ENCODE measurements around the gene NRIP3. TPM values are rescaled to one million over a fixed set of nuclear protein-coding genes. Genes with fewer than 3 reads are reported as not detected.

Gene NRIP3
- total and polyA plus RNA-seq, 2 of the 13 experiments (the other 11 are each of a cell fraction or from before 2014, with no cell fraction given) = 0.04 to 0.07 TPM

DNA sequence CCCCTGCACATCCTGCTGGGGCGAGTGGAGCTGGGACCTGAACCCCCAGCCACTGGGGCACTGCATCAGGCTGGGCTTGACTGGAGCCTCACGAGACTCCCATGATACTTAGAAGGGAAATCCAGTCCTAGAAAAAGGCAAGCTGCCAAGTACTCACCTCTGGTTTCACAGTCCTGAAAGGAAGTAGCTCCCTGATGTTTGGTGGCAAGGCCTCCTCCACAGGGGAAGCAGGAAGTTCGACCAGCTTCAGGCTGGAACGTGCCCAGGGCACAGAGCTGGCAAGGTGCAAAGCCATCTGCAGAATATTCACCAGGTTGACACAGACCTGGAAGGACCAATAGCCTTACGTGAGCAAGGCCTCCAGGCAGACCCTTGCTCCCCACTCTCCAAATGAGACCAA, 26.8 kb upstream of the NRIP3 start:
- no peaks in the 10 kb centered on the region for H3K9me3 ChIP-seq (ENCODE audit: low read length)
- intact Hi-C loops (cut with micrococcal nuclease; ENCODE audit: unreplicated experiment) = no loop called here
- H3K9ac ChIP-seq (ENCODE audit: insufficient read depth, low read depth, low read length) = no peak overlapping the region
- H3K4me3 ChIP-seq (replicated peaks in 1 of 3; ENCODE audit: insufficient read depth in 1 of 3, low read depth in 2 of 3, low read length in 3 of 3) = no peak overlapping the region
- no peak for FAIRE-seq
- H3K36me3 ChIP-seq (replicated peaks in 1 of 2; ENCODE audit: control insufficient read depth in 1 of 2, insufficient read depth in 2 of 2, low read length in 2 of 2) = no peaks in the 10 kb centered on the region
- peaks cover 0 to 6% of the 10 kb centered on the region in 2 experiments; a peak in 3 of 5 replicates for H3K27me3 ChIP-seq (ENCODE audit: control insufficient read depth in 1 of 2, insufficient read depth in 2 of 2, low read length in 2 of 2)
- DNase-seq (ENCODE audit: low spot score) = no peak
- WGBS (ENCODE audit: low lambda C conversion rate) = 0% methylated on average over 2 of the region's 5 CpGs
- TF ChIP-seq, protein P1, sequence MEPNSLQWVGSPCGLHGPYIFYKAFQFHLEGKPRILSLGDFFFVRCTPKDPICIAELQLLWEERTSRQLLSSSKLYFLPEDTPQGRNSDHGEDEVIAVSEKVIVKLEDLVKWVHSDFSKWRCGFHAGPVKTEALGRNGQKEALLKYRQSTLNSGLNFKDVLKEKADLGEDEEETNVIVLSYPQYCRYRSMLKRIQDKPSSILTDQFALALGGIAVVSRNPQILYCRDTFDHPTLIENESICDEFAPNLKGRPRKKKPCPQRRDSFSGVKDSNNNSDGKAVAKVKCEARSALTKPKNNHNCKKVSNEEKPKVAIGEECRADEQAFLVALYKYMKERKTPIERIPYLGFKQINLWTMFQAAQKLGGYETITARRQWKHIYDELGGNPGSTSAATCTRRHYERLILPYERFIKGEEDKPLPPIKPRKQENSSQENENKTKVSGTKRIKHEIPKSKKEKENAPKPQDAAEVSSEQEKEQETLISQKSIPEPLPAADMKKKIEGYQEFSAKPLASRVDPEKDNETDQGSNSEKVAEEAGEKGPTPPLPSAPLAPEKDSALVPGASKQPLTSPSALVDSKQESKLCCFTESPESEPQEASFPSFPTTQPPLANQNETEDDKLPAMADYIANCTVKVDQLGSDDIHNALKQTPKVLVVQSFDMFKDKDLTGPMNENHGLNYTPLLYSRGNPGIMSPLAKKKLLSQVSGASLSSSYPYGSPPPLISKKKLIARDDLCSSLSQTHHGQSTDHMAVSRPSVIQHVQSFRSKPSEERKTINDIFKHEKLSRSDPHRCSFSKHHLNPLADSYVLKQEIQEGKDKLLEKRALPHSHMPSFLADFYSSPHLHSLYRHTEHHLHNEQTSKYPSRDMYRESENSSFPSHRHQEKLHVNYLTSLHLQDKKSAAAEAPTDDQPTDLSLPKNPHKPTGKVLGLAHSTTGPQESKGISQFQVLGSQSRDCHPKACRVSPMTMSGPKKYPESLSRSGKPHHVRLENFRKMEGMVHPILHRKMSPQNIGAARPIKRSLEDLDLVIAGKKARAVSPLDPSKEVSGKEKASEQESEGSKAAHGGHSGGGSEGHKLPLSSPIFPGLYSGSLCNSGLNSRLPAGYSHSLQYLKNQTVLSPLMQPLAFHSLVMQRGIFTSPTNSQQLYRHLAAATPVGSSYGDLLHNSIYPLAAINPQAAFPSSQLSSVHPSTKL (CRISPR knock-in tag; IDR thresholded peaks at IDR 0.05) = no peak
- TF ChIP-seq ZNF260 (CRISPR knock-in tag; IDR thresholded peaks at IDR 0.05; ENCODE audit: borderline replicate concordance, low read depth) = no peak
- no peak for TF ChIP-seq ZBTB20 (CRISPR knock-in tag; IDR thresholded peaks at IDR 0.05; ENCODE audit: borderline replicate concordance, low read depth)
- no peak for TF ChIP-seq KDM4B (CRISPR knock-in tag; IDR thresholded peaks at IDR 0.05)
- TF ChIP-seq ZNF598 (CRISPR knock-in tag; IDR thresholded peaks at IDR 0.05; ENCODE audit: borderline replicate concordance) = no peak
- TF ChIP-seq, protein P2, sequence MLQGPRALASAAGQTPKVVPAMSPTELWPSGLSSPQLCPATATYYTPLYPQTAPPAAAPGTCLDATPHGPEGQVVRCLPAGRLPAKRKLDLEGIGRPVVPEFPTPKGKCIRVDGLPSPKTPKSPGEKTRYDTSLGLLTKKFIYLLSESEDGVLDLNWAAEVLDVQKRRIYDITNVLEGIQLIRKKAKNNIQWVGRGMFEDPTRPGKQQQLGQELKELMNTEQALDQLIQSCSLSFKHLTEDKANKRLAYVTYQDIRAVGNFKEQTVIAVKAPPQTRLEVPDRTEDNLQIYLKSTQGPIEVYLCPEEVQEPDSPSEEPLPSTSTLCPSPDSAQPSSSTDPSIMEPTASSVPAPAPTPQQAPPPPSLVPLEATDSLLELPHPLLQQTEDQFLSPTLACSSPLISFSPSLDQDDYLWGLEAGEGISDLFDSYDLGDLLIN (CRISPR knock-in tag; IDR thresholded peaks at IDR 0.05; ENCODE audit: borderline replicate concordance) = no peak
- TF ChIP-seq FOXP1 (IDR thresholded peaks at IDR 0.05) = no peak
- no peak for TF ChIP-seq FOXP1 (CRISPR knock-in tag; IDR thresholded peaks at IDR 0.05)
- TF ChIP-seq ZNF670 (CRISPR knock-in tag; IDR thresholded peaks at IDR 0.05; ENCODE audit: borderline replicate concordance) = no peak
- no peak for TF ChIP-seq ADNP (CRISPR knock-in tag; IDR thresholded peaks at IDR 0.05)
- H3K4me2 ChIP-seq (ENCODE audit: low read depth, low read length) = no peak overlapping the region
- no peaks in the 10 kb centered on the region for H3K4me1 ChIP-seq (ENCODE audit: insufficient read depth, low read length)
- ChIA-PET CTCF (ENCODE audit: low intra/inter-chr PET ratio, low total read pairs) (no interaction called here), POLR2A (no interaction called here)
- in situ Hi-C loops (cut with HindIII; ENCODE audit: extremely low pct_ligation_motif_present, low pct_unique_long_range_greater_than_20kb) = no loop called here
- no peak for ATAC-seq
- H4K20me1 ChIP-seq (ENCODE audit: insufficient read depth, low read length) = no peaks in the 10 kb centered on the region
- BruUV-seq (replicated peaks) = no TSS peak
- no peak overlapping the region for H3K27ac ChIP-seq (ENCODE audit: extremely low read length, insufficient read depth, low read length)
- H2AFZ ChIP-seq (ENCODE audit: low read length) = no peak overlapping the region
- H3K79me2 ChIP-seq (ENCODE audit: insufficient read depth, low read length) = no peaks in the 10 kb centered on the region
